ENCODE results near the gene SLC22A2. TPM values are rescaled to one million over a fixed set of nuclear protein-coding genes. Genes with fewer than 3 reads are reported as not detected.

The SLC22A2 gene
- total RNA-seq, 1 donor from 2014 or later, result not detected

- no peaks in the 10 kb centered on the region for H3K79me2 ChIP-seq (ENCODE audit: low read depth)
- H3K4me1 ChIP-seq, result no peaks in the 10 kb centered on the region
- peaks cover 6% of the 10 kb centered on the region for H3K27me3 Mint-ChIP-seq (ENCODE audit: insufficient read depth, low read depth)
- H3K27me3 ChIP-seq, result no peaks in the 10 kb centered on the region
- H3K27ac ChIP-seq, result no peak overlapping the region
- H3K9ac ChIP-seq, result no peak overlapping the region
- no peak overlapping the region for H3K4me2 ChIP-seq
- no peaks in the 10 kb centered on the region for H3F3A ChIP-seq (ENCODE audit: low read depth)
- H3K27ac Mint-ChIP-seq, result no peak overlapping the region
- no peaks in the 10 kb centered on the region for H3K36me3 ChIP-seq
- no peak overlapping the region for H3K4me3 Mint-ChIP-seq
- no peaks in the 10 kb centered on the region for H3K4me1 Mint-ChIP-seq
- H3K9me3 Mint-ChIP-seq, result no peaks in the 10 kb centered on the region
- no peak for DNase-seq (ENCODE audit: low spot score)
- no peaks in the 10 kb centered on the region for H3K36me3 Mint-ChIP-seq
- H4K20me1 ChIP-seq (ENCODE audit: low read depth), result no peaks in the 10 kb centered on the region
- H3K9me3 ChIP-seq (ENCODE audit: low read depth), result no peaks in the 10 kb centered on the region
- no peak overlapping the region for H2AFZ ChIP-seq (replicated peaks)
- TF ChIP-seq CTCF (IDR thresholded peaks at IDR 0.05) (no peak), EZH2 (IDR thresholded peaks at IDR 0.05) (no peak)
- no peak overlapping the region for H3K4me3 ChIP-seq
These were observed 8.5 kb upstream of the SLC22A2 start for GRCh38 chr6:160267102-160267501.

DNA sequence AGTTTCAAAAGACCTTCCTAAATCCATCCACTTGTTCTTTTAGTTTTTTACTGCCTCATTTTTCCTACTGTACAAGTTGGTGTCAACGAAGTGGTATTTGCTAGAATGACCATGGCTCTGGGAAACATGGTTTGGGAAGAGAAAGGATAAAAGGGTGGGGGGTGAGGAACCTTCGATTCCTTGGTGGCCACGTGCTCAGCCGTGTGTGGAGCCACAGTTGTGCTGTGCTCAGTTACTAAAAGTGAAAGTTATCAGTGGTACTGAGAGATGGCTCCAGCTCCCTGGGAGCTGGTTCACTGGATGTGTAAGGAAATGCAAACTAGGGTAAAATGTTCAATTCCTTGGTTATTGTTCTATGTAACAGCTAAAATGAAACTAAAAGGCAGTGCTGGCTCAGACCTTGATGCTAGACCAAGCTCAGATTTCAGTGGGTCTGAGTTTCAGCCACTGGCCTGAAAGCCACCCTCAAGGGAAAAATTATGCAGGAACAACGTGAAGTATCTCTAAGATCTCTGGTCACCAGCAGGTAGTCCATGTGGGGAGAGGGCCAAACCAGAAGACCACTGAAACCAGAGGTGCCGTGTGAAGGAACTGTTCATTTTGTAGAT is 7.4 kb upstream of the SLC22A2 start:
- no peak overlapping the region for H3K4me3 ChIP-seq
- H3K4me2 ChIP-seq, result no peak overlapping the region
- H2AFZ ChIP-seq (replicated peaks), result no peak overlapping the region
- H3K9me3 Mint-ChIP-seq, result no peaks in the 10 kb centered on the region
- no peaks in the 10 kb centered on the region for H3K36me3 Mint-ChIP-seq
- H3K27me3 ChIP-seq, result no peaks in the 10 kb centered on the region
- no peak for DNase-seq (ENCODE audit: low spot score)
- H3K4me3 Mint-ChIP-seq, result no peak overlapping the region
- no peak overlapping the region for H3K27ac ChIP-seq
- no peaks in the 10 kb centered on the region for H3K4me1 ChIP-seq
- H3K27ac Mint-ChIP-seq, result no peak overlapping the region
- H3K79me2 ChIP-seq (ENCODE audit: low read depth), result no peaks in the 10 kb centered on the region
- peaks cover 6% of the 10 kb centered on the region for H3K27me3 Mint-ChIP-seq (ENCODE audit: insufficient read depth, low read depth)
- no peak for TF ChIP-seq EZH2 (IDR thresholded peaks at IDR 0.05)
- no peak for TF ChIP-seq EZH2phosphoT487 (IDR thresholded peaks at IDR 0.05)
- H3K36me3 ChIP-seq, result no peaks in the 10 kb centered on the region
- no peaks in the 10 kb centered on the region for H3F3A ChIP-seq (ENCODE audit: low read depth)
- no peak overlapping the region for H3K9ac ChIP-seq
- H4K20me1 ChIP-seq (ENCODE audit: low read depth), result no peaks in the 10 kb centered on the region
- H3K9me3 ChIP-seq (ENCODE audit: low read depth), result no peaks in the 10 kb centered on the region
- H3K4me1 Mint-ChIP-seq, result no peaks in the 10 kb centered on the region

DNA sequence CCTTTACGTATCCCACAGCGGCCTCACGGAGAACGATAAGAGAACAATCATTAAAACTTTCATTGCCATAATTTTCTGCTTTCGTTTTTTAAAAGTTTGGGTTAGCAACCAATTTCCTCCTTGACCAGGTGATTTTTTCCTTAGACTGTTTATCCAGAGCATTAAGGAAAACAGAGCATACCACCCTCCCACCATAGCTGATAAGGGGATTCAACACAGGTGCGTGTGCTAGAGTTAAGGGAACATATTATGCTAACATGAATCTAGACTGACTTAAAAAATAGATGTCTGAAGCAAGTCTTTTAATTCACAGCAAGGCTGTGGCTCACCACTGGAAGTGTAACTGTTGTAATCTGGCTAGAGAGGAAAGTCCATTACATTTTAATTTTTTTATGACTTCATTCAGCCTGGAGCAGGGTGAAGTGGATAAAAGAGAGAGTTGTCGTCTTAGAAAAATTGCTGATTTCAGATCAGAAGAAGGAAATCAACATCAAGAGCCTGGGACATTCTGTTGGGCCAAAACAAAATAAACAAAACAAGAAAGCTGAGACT is 5.5 kb upstream of the SLC22A2 start:
- no peaks in the 10 kb centered on the region for H4K20me1 ChIP-seq (ENCODE audit: low read depth)
- no peaks in the 10 kb centered on the region for H3K9me3 ChIP-seq (ENCODE audit: low read depth)
- Mint-ChIP-seq H3K27me3 (ENCODE audit: insufficient read depth, low read depth) (peaks cover 4% of the 10 kb centered on the region), H3K4me3 (no peak overlapping the region), H3K9me3 (no peaks in the 10 kb centered on the region), H3K4me1 (peaks cover 4% of the 10 kb centered on the region), H3K36me3 (no peaks in the 10 kb centered on the region), H3K27ac (no peak overlapping the region)
- no peaks in the 10 kb centered on the region for H3K27me3 ChIP-seq
- H3K4me2 ChIP-seq, result no peak overlapping the region
- DNase-seq (ENCODE audit: low spot score), result no peak
- no peaks in the 10 kb centered on the region for H3K79me2 ChIP-seq (ENCODE audit: low read depth)
- no peaks in the 10 kb centered on the region for H3K36me3 ChIP-seq
- no peak overlapping the region for H2AFZ ChIP-seq (replicated peaks)
- H3K27ac ChIP-seq, result no peak overlapping the region
- no peaks in the 10 kb centered on the region for H3F3A ChIP-seq (ENCODE audit: low read depth)
- H3K9ac ChIP-seq, result no peak overlapping the region
- no peaks in the 10 kb centered on the region for H3K4me1 ChIP-seq
- no peak overlapping the region for H3K4me3 ChIP-seq
- TF ChIP-seq EZH2phosphoT487 (IDR thresholded peaks at IDR 0.05) (no peak), EZH2 (IDR thresholded peaks at IDR 0.05) (no peak), CTCF (IDR thresholded peaks at IDR 0.05) (no peak)

DNA sequence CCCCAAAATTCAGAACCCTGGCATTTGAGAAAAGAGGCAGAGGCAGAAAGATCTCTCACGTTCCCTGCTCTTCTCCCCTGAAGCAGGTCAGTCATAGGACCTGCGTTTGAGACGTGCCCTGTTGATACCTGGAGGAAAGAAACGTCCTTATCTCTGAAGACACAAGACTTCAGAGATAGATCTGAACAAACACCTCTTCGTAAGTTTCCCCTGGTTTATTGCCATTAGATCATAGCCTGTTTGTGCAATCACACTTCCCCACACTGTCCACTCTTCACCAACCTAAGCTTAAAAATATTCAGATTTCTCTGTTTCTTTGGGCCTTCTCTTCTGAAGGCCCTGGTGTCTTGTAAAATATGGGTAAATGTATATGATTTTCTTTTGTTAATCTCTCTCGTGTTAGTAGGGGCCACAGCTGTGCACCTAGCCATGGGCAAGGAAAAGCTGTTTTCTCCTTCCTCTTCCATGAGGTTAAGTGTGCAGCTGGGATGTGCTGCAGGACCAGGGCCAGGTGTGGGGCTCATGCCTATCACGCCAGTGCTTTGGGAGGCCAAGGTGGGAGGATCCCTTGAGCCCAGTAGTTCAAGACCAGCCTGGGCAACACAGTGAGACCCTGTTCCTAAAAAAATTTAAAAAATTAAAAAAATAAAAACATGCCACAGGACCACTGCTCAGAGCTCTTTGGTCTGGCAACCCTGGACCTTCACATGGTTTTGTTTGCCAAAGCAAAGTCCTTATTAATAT is 4.7 kb upstream of the SLC22A2 start:
- Mint-ChIP-seq H3K27me3 (ENCODE audit: insufficient read depth, low read depth) (peaks cover 4% of the 10 kb centered on the region), H3K27ac (no peak overlapping the region), H3K4me3 (no peak overlapping the region), H3K9me3 (no peaks in the 10 kb centered on the region), H3K4me1 (peaks cover 4% of the 10 kb centered on the region), H3K36me3 (no peaks in the 10 kb centered on the region)
- no peaks in the 10 kb centered on the region for H4K20me1 ChIP-seq (ENCODE audit: low read depth)
- H3K27me3 ChIP-seq, result no peaks in the 10 kb centered on the region
- DNase-seq (ENCODE audit: low spot score), result no peak
- TF ChIP-seq CTCF (IDR thresholded peaks at IDR 0.05), result no peak
- TF ChIP-seq EZH2 (IDR thresholded peaks at IDR 0.05), result no peak
- no peak for TF ChIP-seq EZH2phosphoT487 (IDR thresholded peaks at IDR 0.05)
- no peaks in the 10 kb centered on the region for H3F3A ChIP-seq (ENCODE audit: low read depth)
- H3K79me2 ChIP-seq (ENCODE audit: low read depth), result no peaks in the 10 kb centered on the region
- no peaks in the 10 kb centered on the region for H3K4me1 ChIP-seq
- H3K4me2 ChIP-seq, result no peak overlapping the region
- H3K36me3 ChIP-seq, result no peaks in the 10 kb centered on the region
- H3K9ac ChIP-seq, result no peak overlapping the region
- H3K9me3 ChIP-seq (ENCODE audit: low read depth), result no peaks in the 10 kb centered on the region
- H2AFZ ChIP-seq (replicated peaks), result no peak overlapping the region
- no peak overlapping the region for H3K4me3 ChIP-seq
- no peak overlapping the region for H3K27ac ChIP-seq
